SK-N-SH (cell line): ENCODE data around the gene ZC3H7B. TPM values are rescaled to one million over a fixed set of nuclear protein-coding genes. Genes with fewer than 3 reads are reported as not detected.

Experiments used
- CTCF ChIA-PET: fragments of 300-600, 350-600 bp; formaldehyde crosslinking; extraction: SDS; loops from one replicate; lab custom pipeline; 2021; lab: Yijun Ruan, JAX
- POLR2A ChIA-PET: fragments of 350-600 bp; sonication (Branson Sonifier 250); formaldehyde crosslinking; extraction: SDS; loops from one replicate; lab custom pipeline; 2020; ENCODE audit warnings: antibody characterized with exemption, inconsistent platforms; lab: Yijun Ruan, JAX
- DNase-seq: peaks from one replicate; pipeline ENCODE4 v3.0.0; 2012
- H2AFZ ChIP-seq: fragments of 200-600 bp; sonication (generic); 2 replicates; pipeline ENCODE4 v1.8.1; 2016; ENCODE audit warnings: antibody characterized with exemption, mild to moderate bottlenecking, low read depth
- H3F3A ChIP-seq: fragments of 200-600 bp; sonication (generic); replicated peaks from 2 replicates; pipeline ENCODE3; 2016; ENCODE audit warnings: antibody characterized with exemption, mild to moderate bottlenecking; ENCODE audit not compliant: insufficient read depth
- H3K27ac ChIP-seq, 2 experiments: fragments of 200-500 bp in 1 of 2; fragments of 200-600 bp in 1 of 2; sonication (Bioruptor generic) in 1 of 2; sonication (generic), shearing (Covaris generic) in 1 of 2; 2 replicates each; pipeline versions ENCODE4 v1.5.1 to v1.6.1; 2014 to 2016; ENCODE audit warnings: low read depth in 2 of 2, inconsistent platforms in 1 of 2, low read length in 1 of 2, mild to moderate bottlenecking in 1 of 2, mixed read lengths in 1 of 2
- H3K27me3 ChIP-seq: fragments of 200-600 bp; sonication (generic), shearing (Covaris generic); 2 replicates; pipeline ENCODE4 v1.6.1; 2016; ENCODE audit warnings: mixed run types; ENCODE audit not compliant: insufficient read depth
- H3K36me3 ChIP-seq, 2 experiments: fragments of 200-500 bp in 1 of 2; fragments of 200-600 bp in 1 of 2; sonication (Bioruptor generic) in 1 of 2; sonication (generic) in 1 of 2; replicated peaks in 1 of 2; 2 replicates each; pipeline versions ENCODE3 to v1.5.1; 2014 to 2016; ENCODE audit warnings: low read length in 1 of 2, mild to moderate bottlenecking in 1 of 2; ENCODE audit not compliant: insufficient read depth in 2 of 2, control insufficient read depth in 1 of 2
- H3K4me1 ChIP-seq, 2 experiments: fragments of 200-500 bp in 1 of 2; fragments of 200-600 bp in 1 of 2; sonication (Bioruptor generic) in 1 of 2; sonication (generic), shearing (Covaris generic) in 1 of 2; 2 replicates each; pipeline versions ENCODE4 v1.5.1 to v1.6.1; 2014 to 2016; ENCODE audit warnings: low read depth in 1 of 2, low read length in 1 of 2, mixed run types in 1 of 2; ENCODE audit not compliant: insufficient read depth in 2 of 2, control insufficient read depth in 1 of 2
- H3K4me2 ChIP-seq: fragments of 200-600 bp; sonication (generic), shearing (Covaris generic); 2 replicates; pipeline ENCODE4 v1.6.1; 2017; ENCODE audit warnings: mixed run types
- H3K4me3 ChIP-seq, 2 experiments: fragments of 200-500 bp in 1 of 2; fragments of 200-600 bp in 1 of 2; sonication (Bioruptor generic) in 1 of 2; sonication (generic), shearing (Covaris generic) in 1 of 2; 2 replicates each; pipeline versions ENCODE4 v1.5.1 to v1.8.1; 2014 to 2016; ENCODE audit warnings: low read depth in 2 of 2, inconsistent platforms in 1 of 2, low read length in 1 of 2, mild to moderate bottlenecking in 1 of 2, mixed read lengths in 1 of 2, moderate library complexity in 1 of 2
- H3K79me2 ChIP-seq: fragments of 200-600 bp; sonication (generic); 2 replicates; pipeline ENCODE4 v1.8.1; 2017; ENCODE audit warnings: mild to moderate bottlenecking; ENCODE audit not compliant: insufficient read depth
- H3K9ac ChIP-seq: fragments of 200-600 bp; sonication (generic); 2 replicates; pipeline ENCODE4 v1.6.1; 2017; ENCODE audit warnings: mixed run types
- H3K9me2 ChIP-seq: fragments of 200-600 bp; sonication (generic); 2 replicates; pipeline ENCODE4 v1.6.1; 2017; ENCODE audit warnings: mixed run types
- H3K9me3 ChIP-seq: fragments of 200-600 bp; sonication (generic); 2 replicates; pipeline ENCODE4 v1.6.1; 2017; ENCODE audit warnings: mixed run types, mild to moderate bottlenecking, moderate library complexity
- H4K20me1 ChIP-seq: fragments of 200-600 bp; sonication (generic); 2 replicates; pipeline ENCODE4 v1.6.1; 2017; ENCODE audit warnings: mild to moderate bottlenecking, mixed run types; ENCODE audit not compliant: insufficient read depth
- FOSL2 ChIP-seq: IDR thresholded peaks from 2 replicates; pipeline ENCODE4 v1.4.0; 2012; ENCODE audit warnings: low read depth, mild to moderate bottlenecking, moderate library complexity, borderline replicate concordance
- FOXJ3 ChIP-seq: sonication (generic); formaldehyde crosslinking; IDR thresholded peaks from 2 replicates; pipeline ENCODE4 v1.5.1; 2020; ENCODE audit warnings: mild to moderate bottlenecking, missing genetic modification reagents
- FOXM1 ChIP-seq: IDR thresholded peaks from 2 replicates; pipeline ENCODE4 v1.4.0; 2012; ENCODE audit warnings: low read depth, mild to moderate bottlenecking
- GATA2 ChIP-seq: sonication (generic); formaldehyde crosslinking; IDR thresholded peaks from 2 replicates; pipeline ENCODE4 v1.5.0; 2020; ENCODE audit warnings: mild to moderate bottlenecking, missing genetic modification reagents
- JUND ChIP-seq: IDR thresholded peaks from 2 replicates; pipeline ENCODE4 v1.4.0; 2012
- MXI1 ChIP-seq: IDR thresholded peaks from 2 replicates; pipeline ENCODE4 v1.6.1; 2012; ENCODE audit warnings: mild to moderate bottlenecking, low read depth, low read length, improper control_type of control experiment
- NRF1 ChIP-seq: IDR thresholded peaks from 2 replicates; pipeline ENCODE4 v1.6.1; 2012; ENCODE audit warnings: low read depth, mild to moderate bottlenecking, low read length
- PBX3 ChIP-seq: IDR thresholded peaks from 2 replicates; pipeline ENCODE4; 2012
- RAD21 ChIP-seq: IDR thresholded peaks from 2 replicates; pipeline ENCODE4 v1.6.1; 2012; ENCODE audit warnings: mild to moderate bottlenecking, low read length
- RCOR1 ChIP-seq: fragments of 150-350 bp; IDR thresholded peaks from 2 replicates; pipeline ENCODE4 v1.6.1; 2017; ENCODE audit warnings: antibody characterized with exemption, low read length
- RFX5 ChIP-seq: IDR thresholded peaks from 2 replicates; pipeline ENCODE4 v1.6.1; 2012; ENCODE audit warnings: mild to moderate bottlenecking, improper control_type of control experiment, low read length
- RXRA ChIP-seq: IDR thresholded peaks from 2 replicates; pipeline ENCODE4 v1.4.0; 2012; ENCODE audit warnings: low read depth, mild to moderate bottlenecking, borderline replicate concordance
- SIN3A ChIP-seq: IDR thresholded peaks from 2 replicates; pipeline ENCODE4 v1.6.1; 2012; ENCODE audit warnings: low read depth, mild to moderate bottlenecking, low read length, moderate library complexity, borderline replicate concordance
- TEAD4 ChIP-seq: IDR thresholded peaks from 2 replicates; pipeline ENCODE4 v1.4.0; 2012; ENCODE audit warnings: mild to moderate bottlenecking, borderline replicate concordance; ENCODE audit not compliant: insufficient read depth
- USF1 ChIP-seq: IDR thresholded peaks from 2 replicates; pipeline ENCODE4 v1.4.0; 2012; ENCODE audit warnings: low read depth, borderline replicate concordance
- YY1 ChIP-seq: IDR thresholded peaks from 2 replicates; pipeline ENCODE4 v1.4.0; 2012; ENCODE audit warnings: low read depth, mild to moderate bottlenecking
- WGBS: methylation state at CpG from one replicate; pipeline ENCODE4 v1.1.6; 2017; ENCODE audit warnings: low lambda C conversion rate; 5-methylcytosine and 5-hydroxymethylcytosine counted together
- polyA plus RNA-seq, 3 experiments: library from polyadenylated mRNA; depleted of rRNA; stranded (reverse); fragments of >200 nt; gene quantifications; 2 replicates each; pipeline ENCODE4 v1.2.3, GENCODE V29; 2012
- TF ChIP-seq, protein P1 (sequence below): fragments of 150-350 bp; IDR thresholded peaks from 2 replicates; pipeline ENCODE4 v1.6.1; 2016; ENCODE audit warnings: mild to moderate bottlenecking, low read depth, low read length
- TF ChIP-seq, protein P2 (sequence below): IDR thresholded peaks from 2 replicates; pipeline ENCODE4 v1.6.1; 2012; ENCODE audit warnings: mild to moderate bottlenecking, low read depth, low read length, moderate library complexity

ZC3H7B gene
- polyA plus RNA-seq, 1 of the 3 experiments (the other 2 are of a cell fraction): 27.1 TPM

DNA sequence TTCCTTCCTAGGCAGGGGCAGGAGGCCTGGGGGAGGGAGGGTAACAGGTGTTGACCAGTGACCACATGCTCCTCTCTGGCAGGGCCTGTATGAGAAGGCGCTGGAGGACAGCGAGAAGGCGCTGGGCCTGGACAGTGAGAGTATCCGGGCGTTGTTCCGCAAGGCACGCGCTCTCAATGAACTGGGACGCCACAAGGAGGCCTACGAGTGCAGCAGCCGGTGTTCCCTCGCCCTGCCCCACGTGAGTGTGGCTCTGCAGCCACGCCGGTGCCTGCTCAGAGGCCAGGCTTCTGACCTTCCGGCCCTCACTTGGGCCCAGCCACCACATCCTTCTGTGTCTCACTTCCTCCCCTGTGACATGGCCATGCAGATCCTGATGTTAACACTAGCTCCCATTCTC, 25.8 kb downstream of the ZC3H7B start:
- Histone ChIP-seq H3K27me3 (no peaks in the 10 kb centered on the region), H3K9me2 (no peaks in the 10 kb centered on the region), H2AFZ (no peak overlapping the region), H3K4me3 (no peak overlapping the region), H3K27ac (no peak overlapping the region), H3K9me3 (no peaks in the 10 kb centered on the region), H3K36me3 (peaks cover 0 to 19% of the 10 kb centered on the region in 2 experiments), H3K4me1 (no peaks in the 10 kb centered on the region), H4K20me1 (no peaks in the 10 kb centered on the region), H3K9ac (no peak overlapping the region), H3K4me2 (no peak overlapping the region), H3F3A (no peaks in the 10 kb centered on the region), H3K79me2 (no peaks in the 10 kb centered on the region)
- 100% methylated on average over 3 of the region's 16 CpGs for WGBS
- no peak for DNase-seq
- ChIA-PET CTCF (no interaction called here), POLR2A (no interaction called here)
- TF ChIP-seq TEAD4: no peak
- no peak for TF ChIP-seq SIN3A
- no peak for TF ChIP-seq FOXJ3
- TF ChIP-seq NRF1: no peak
- TF ChIP-seq PBX3: no peak
- TF ChIP-seq, protein P1, sequence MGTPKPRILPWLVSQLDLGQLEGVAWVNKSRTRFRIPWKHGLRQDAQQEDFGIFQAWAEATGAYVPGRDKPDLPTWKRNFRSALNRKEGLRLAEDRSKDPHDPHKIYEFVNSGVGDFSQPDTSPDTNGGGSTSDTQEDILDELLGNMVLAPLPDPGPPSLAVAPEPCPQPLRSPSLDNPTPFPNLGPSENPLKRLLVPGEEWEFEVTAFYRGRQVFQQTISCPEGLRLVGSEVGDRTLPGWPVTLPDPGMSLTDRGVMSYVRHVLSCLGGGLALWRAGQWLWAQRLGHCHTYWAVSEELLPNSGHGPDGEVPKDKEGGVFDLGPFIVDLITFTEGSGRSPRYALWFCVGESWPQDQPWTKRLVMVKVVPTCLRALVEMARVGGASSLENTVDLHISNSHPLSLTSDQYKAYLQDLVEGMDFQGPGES: no peak
- no peak for TF ChIP-seq YY1
- no peak for TF ChIP-seq FOXM1
- TF ChIP-seq FOSL2: no peak
- TF ChIP-seq RAD21: no peak
- no peak for TF ChIP-seq RXRA
- no peak for TF ChIP-seq GATA2 (CRISPR knock-in tag)
- no peak for TF ChIP-seq JUND
- no peak for TF ChIP-seq RFX5
- no peak for TF ChIP-seq MXI1
- no peak for TF ChIP-seq USF1
- no peak for TF ChIP-seq RCOR1
- TF ChIP-seq, protein P2, sequence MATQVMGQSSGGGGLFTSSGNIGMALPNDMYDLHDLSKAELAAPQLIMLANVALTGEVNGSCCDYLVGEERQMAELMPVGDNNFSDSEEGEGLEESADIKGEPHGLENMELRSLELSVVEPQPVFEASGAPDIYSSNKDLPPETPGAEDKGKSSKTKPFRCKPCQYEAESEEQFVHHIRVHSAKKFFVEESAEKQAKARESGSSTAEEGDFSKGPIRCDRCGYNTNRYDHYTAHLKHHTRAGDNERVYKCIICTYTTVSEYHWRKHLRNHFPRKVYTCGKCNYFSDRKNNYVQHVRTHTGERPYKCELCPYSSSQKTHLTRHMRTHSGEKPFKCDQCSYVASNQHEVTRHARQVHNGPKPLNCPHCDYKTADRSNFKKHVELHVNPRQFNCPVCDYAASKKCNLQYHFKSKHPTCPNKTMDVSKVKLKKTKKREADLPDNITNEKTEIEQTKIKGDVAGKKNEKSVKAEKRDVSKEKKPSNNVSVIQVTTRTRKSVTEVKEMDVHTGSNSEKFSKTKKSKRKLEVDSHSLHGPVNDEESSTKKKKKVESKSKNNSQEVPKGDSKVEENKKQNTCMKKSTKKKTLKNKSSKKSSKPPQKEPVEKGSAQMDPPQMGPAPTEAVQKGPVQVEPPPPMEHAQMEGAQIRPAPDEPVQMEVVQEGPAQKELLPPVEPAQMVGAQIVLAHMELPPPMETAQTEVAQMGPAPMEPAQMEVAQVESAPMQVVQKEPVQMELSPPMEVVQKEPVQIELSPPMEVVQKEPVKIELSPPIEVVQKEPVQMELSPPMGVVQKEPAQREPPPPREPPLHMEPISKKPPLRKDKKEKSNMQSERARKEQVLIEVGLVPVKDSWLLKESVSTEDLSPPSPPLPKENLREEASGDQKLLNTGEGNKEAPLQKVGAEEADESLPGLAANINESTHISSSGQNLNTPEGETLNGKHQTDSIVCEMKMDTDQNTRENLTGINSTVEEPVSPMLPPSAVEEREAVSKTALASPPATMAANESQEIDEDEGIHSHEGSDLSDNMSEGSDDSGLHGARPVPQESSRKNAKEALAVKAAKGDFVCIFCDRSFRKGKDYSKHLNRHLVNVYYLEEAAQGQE: no peak
